Skin of body (tissue), 3 donors: ENCODE results near the gene OR6M1. TPM values are rescaled to one million over a fixed set of nuclear protein-coding genes. Genes with fewer than 3 reads are reported as not detected.

Source experiments
- DNase-seq: peaks from one replicate; lab custom pipeline; 2025; lab: John Stamatoyannopoulos, UW
- small RNA-seq: library from RNA; depleted of rRNA; stranded (forward); fragments of <200 nt; gene quantifications from one replicate; pipeline ENCODE3, GENCODE V24; 2014; ENCODE audit warnings: low replicate concordance
- total RNA-seq: library from RNA; depleted of rRNA; stranded (reverse); fragments of >200 nt; gene quantifications from one replicate; pipeline ENCODE4 v1.2.3, GENCODE V29; 2014

OR6M1 gene
- total RNA-seq, 1 donor from 2014 or later: not detected

DNA sequence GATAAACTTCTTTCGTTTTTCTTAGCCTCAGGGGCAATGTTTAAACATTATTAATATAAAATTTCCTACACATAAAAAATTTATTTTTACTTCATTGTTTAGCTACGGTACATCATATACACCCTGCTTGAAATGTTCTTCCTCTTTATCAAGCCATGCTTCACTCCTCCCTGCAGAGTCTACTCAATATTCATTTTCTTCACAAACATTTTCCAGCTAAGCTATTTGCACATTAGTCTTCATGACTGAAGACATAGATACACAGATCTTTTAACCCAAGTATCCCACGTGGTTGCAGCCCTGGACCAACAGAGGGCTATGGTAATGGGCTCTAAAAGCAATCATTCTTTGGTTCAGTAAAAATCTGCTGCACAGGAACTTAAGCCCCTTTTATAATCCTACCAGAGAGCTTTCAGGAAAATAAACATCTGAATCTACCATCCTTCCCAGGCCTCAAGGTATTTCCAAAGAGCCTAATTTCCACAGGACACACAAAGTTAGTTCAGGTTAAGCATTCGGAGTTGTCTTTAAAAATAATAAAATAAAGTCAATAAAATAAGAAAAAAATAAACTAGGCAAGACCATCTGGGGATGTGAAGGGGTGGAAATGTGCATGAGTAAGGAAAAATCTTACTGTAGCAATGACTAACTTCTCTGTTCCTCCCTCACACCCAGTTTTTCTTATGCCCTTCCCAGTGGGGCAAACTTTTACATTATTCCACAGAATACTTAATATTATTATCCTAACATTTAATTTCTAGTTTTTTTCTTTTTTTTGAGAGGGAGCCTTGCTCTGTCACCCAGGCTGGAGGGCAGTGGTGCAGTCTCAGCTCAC lies 30.2 kb downstream of the OR6M1 start:
- no peak for DNase-seq

DNA sequence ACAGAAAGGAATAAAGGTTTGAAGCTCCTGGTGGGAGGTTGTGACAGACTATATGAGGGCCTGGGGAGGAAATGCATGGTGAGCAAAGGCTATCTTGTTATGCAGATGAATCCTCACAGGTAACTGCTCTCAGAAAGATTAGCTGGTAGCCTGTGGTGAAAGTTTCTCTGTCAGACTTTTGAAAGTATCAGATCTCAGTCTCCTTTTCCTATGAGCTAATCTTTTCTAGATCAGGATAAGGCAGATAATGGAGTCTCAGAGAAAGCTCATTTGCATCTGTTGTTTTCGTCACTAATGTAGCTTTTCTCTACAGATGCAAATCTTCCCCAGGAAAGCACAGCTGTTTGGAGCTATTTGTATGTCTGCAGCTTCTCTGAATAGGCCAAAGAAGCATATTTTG lies 30.9 kb downstream of the OR6M1 start:
- DNase-seq: no peak

DNA sequence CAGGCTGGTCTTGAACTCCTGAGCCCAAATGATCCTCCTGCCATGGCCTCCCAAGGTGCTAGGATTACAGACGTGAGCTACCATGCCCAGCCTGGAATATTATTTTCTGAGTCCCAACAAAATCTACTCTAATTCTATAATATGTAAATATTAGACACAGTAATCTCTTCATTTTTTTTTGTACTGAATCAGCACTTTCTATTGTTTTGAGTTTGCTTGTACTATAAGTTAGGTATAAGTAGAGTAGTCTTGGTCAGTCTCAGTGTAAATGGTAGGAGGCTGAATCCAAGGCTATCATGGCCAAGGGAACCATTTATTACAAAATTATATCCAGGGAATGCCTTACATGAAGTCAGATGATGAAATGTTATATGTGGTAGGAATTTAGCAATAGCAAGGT lies 32.2 kb downstream of the OR6M1 start:
- DNase-seq: no peak

DNA sequence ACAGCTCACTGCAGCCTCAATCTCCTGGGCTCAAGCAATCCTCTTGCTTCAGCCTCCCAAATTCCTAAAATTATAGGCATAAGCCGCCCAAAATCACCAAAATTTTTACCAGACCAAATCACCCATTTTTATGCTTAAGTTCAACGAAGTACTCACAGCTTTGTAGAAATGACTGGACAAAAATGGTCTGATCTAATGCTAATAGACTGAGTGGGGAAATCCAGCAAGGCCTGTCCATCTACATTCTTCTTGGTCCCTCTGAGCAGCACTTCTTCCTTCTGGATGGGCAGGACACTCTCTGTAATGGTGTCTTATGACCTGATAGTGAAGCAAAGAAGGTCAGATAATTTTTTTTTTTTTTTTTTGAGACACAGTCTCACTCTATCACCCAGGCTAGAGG lies 33.1 kb downstream of the OR6M1 start:
- DNase-seq: no peak

GRCh38 chr11:123771664-123772063 lies 34.5 kb downstream of the OR6M1 start:
- DNase-seq: no peak

DNA sequence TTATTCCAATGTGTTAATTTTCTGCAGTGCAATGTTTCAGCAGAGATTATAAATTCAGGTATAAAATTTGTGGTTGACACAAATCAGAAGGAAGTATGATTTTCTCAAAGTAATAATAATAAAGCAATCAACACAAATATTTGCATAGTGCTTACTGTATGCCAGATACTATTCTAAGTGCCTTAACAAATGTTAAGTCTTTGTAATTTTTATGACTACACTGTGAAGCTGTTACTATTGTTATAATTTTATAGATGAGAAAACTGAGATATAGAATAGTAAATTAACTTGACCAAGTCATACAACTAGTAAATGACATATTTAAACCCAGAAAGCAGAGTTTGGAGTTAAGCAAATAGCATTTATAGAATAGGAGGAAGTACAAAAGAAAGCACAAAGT lies 35.4 kb downstream of the OR6M1 start:
- DNase-seq: no peak

GRCh38 chr11:123765601-123766000 lies 40.5 kb downstream of the OR6M1 start:
- no peak for DNase-seq

DNA sequence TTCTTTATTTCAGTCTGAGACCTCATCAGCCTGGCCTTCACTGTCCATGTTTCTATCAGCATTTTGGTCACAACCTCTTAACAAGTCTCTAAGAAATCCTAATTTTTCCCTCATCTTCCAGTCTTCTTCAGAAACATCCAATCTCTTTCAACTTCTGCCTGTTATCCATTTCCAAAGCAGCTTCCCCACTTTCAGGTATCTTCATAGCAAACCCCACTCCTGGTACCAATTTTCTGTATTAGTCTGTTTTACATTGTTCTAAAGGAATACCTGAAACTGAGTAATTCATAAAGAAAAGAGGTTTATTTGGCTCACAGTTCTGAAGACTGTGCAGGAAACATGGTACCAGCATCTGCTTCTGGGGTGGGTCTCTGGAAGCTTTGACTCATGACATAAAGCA lies 43.7 kb downstream of the OR6M1 start:
- DNase-seq: no peak

DNA sequence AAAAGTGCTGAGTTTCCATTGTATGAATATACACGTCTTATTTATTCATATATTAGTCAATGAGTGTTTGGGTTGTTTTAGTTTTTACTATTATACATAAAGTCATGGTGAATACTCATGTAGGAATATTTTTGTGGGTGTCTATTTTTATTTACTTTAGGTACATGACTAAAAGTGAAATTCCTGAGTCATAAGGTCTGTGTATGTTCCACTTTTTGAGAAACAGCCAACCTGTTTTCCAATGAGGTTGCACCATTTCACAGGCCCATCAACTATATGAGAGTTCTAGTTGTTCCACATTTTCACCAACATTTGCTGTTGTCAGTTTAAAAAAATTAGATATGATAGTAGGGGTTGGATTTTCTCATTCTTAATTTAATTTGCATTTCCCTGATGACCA lies 45.3 kb downstream of the OR6M1 start:
- no peak for DNase-seq

DNA sequence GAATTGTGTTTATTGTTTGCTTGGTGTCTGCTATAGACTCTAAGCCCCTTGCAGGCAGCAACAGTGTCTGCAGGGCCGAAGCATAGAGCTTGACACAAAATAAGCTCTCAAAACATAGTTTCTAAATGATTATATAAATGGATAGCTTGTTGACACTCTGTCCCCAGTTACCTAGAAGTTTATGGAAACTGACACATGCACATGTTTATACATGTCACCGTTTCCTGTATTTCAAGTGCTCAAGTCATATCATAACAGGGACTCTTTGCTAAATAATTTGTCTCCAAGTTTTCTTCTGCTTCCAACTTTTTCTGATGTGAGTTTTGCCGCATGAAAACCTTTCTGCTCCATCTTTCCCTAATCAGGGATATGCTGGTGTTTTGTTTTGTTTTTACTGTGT lies 48.2 kb downstream of the OR6M1 start:
- no peak for DNase-seq

DNA sequence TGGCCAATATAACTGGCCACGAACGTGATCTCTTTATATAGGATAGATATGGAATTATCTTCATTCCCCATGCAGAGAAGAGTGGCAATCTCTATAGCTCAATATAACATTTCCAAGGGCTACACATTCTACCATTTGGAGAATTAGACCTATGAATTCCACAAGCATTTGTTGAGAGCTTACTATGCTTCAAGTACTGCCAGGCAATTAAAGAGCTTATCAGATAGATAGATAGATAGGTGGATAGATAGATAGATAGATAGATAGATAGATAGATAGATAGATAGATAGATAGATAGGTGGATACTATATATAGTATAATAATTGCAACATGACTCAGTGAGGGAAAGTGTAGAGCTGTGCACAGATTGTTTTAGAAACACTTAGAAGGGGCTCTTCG lies 50.3 kb downstream of the OR6M1 start:
- DNase-seq: no peak

Small RNAs within 50 kb of the gene (small RNA-seq; reads per million reads assigned to genes)
- not detected for gene RNU1-21P

Other genes with a start within 250 kb of the OR6M1 start
- gene SCN3B, start 151.7 kb downstream of the OR6M1 start, total RNA-seq: 3.6 TPM
- gene ZNF202, start 64.7 kb downstream of the OR6M1 start, total RNA-seq: 10.9 TPM
- not detected for gene OR6X1, start 51.8 kb downstream of the OR6M1 start, total RNA-seq
- gene TMEM225, start 79.3 kb upstream of the OR6M1 start, total RNA-seq: not detected
- gene OR8D4, start 95.8 kb upstream of the OR6M1 start, total RNA-seq: 0.30 TPM
- not detected for gene OR4D5, start 133.3 kb upstream of the OR6M1 start, total RNA-seq
- not detected for gene OR6T1, start 137.5 kb upstream of the OR6M1 start, total RNA-seq
- gene OR10S1, start 171.4 kb upstream of the OR6M1 start, total RNA-seq: not detected
- gene OR10G6, start 188.8 kb upstream of the OR6M1 start, total RNA-seq: not detected
- not detected for gene OR10G4, start 206.6 kb upstream of the OR6M1 start, total RNA-seq
- not detected for gene OR10G9, start 216.7 kb upstream of the OR6M1 start, total RNA-seq
- gene OR10G8, start 220.4 kb upstream of the OR6M1 start, total RNA-seq: not detected
- gene OR10G7, start 235.0 kb upstream of the OR6M1 start, total RNA-seq: not detected